PC-3 (cell line): ENCODE results near the gene TRIP11. TPM values are rescaled to one million over a fixed set of nuclear protein-coding genes. Genes with fewer than 3 reads are reported as not detected.

Source experiments
- ATAC-seq: fragments of 200-7000 bp; cut with Tn5 transposase; 2 replicates; pipeline ENCODE4 v1.9.1; 2020; ENCODE audit warnings: mild to moderate bottlenecking, moderate library complexity
- BruUV-seq: library from RNA; stranded (reverse); fragments of 400-500 nt; replicated peaks from 2 replicates; lab custom pipeline; 2021; lab: Mats Ljungman, UMichigan
- CTCF ChIA-PET: fragments of 300-600 bp; sonication (Branson Sonifier 250); formaldehyde crosslinking; loops from one replicate; lab custom pipeline; 2022; ENCODE audit warnings: antibody characterized with exemption; lab: Charles Lee
- POLR2A ChIA-PET: fragments of 300-600 bp; sonication (Branson Sonifier 250); formaldehyde crosslinking; loops from one replicate; lab custom pipeline; 2022; ENCODE audit warnings: antibody characterized with exemption; ENCODE audit not compliant: unreplicated experiment; lab: Charles Lee
- DNase-seq: peaks from one replicate; pipeline ENCODE4 v3.0.0-alpha.2; 2015
- H2AFZ ChIP-seq: fragments of 300-600 bp; sonication (generic); 2 replicates; pipeline ENCODE4 v1.6.0; 2016; ENCODE audit warnings: antibody characterized with exemption, low read length
- H3F3A ChIP-seq: fragments of 300-600 bp; sonication (generic); one replicate; pipeline ENCODE4 v1.6.0; 2017; ENCODE audit warnings: antibody characterized with exemption, low read length, control low read depth, mild to moderate bottlenecking; ENCODE audit not compliant: unreplicated experiment
- H3K27ac ChIP-seq: fragments of 300-600 bp; sonication (generic); 2 replicates; pipeline ENCODE4 v1.5.1; 2016; ENCODE audit warnings: mild to moderate bottlenecking, low read length
- H3K27me3 ChIP-seq: fragments of 300-600 bp; sonication (generic); 2 replicates; pipeline ENCODE4 v1.6.1; 2016; ENCODE audit warnings: low read length, mixed read lengths
- H3K36me3 ChIP-seq: fragments of 300-600 bp; sonication (generic); 2 replicates; pipeline ENCODE4 v1.6.1; 2016; ENCODE audit warnings: low read depth, mixed run types, low read length, mixed read lengths
- H3K4me1 ChIP-seq: fragments of 300-600 bp; sonication (generic); 2 replicates; pipeline ENCODE4 v1.5.1; 2016; ENCODE audit warnings: low read length; ENCODE audit not compliant: insufficient read depth
- H3K4me2 ChIP-seq: fragments of 300-600 bp; sonication (generic); 2 replicates; pipeline ENCODE4 v1.6.0; 2016; ENCODE audit warnings: low read length
- H3K4me3 ChIP-seq: fragments of 300-600 bp; sonication (generic); 2 replicates; pipeline ENCODE4 v1.5.1; 2016; ENCODE audit warnings: mild to moderate bottlenecking, low read length, mixed read lengths
- H3K79me2 ChIP-seq: fragments of 300-600 bp; sonication (generic); 2 replicates; pipeline ENCODE4 v1.6.1; 2017; ENCODE audit warnings: low read length, mixed read lengths
- H3K9ac ChIP-seq: fragments of 300-600 bp; sonication (generic); 2 replicates; pipeline ENCODE4 v1.6.0; 2016; ENCODE audit warnings: mild to moderate bottlenecking, low read length
- H3K9me2 ChIP-seq: fragments of 300-600 bp; sonication (generic); replicated peaks from 2 replicates; pipeline ENCODE4 v1.6.1; 2016; ENCODE audit warnings: mixed run types, low read length, mixed read lengths
- H3K9me3 ChIP-seq: fragments of 300-600 bp; sonication (generic); 2 replicates; pipeline ENCODE4 v1.6.1; 2016; ENCODE audit warnings: low read length, mixed read lengths
- H4K20me1 ChIP-seq: fragments of 300-600 bp; sonication (generic); 2 replicates; pipeline ENCODE4 v1.6.1; 2016; ENCODE audit warnings: low read length, mixed read lengths
- EZH2 ChIP-seq: fragments of 300-600 bp; sonication (generic); IDR thresholded peaks from one replicate; pipeline ENCODE4 v1.6.1; 2017; ENCODE audit warnings: antibody characterized with exemption, mild to moderate bottlenecking, low read length; ENCODE audit not compliant: unreplicated experiment
- EZH2phosphoT487 ChIP-seq: fragments of 300-600 bp; sonication (generic); IDR thresholded peaks from 2 replicates; pipeline ENCODE4 v1.6.1; 2018; ENCODE audit warnings: mild to moderate bottlenecking, antibody characterized with exemption, low read length, borderline replicate concordance
- intact Hi-C: fragments of 100-400 bp; cut with micrococcal nuclease; formaldehyde crosslinking; loops from 2 replicates; pipeline ENCODE4 v1.9.0; 2023
- total RNA-seq: library from RNA; depleted of rRNA; stranded (reverse); fragments of >200 nt; gene quantifications from 2 replicates; pipeline ENCODE4 v1.2.3, GENCODE V29; 2014
- TF ChIP-seq, protein P1 (sequence below): fragments of 300-600 bp; sonication (generic); conservative IDR thresholded peaks from 2 replicates; pipeline ENCODE4 v1.5.1; 2017; ENCODE audit warnings: antibody characterized with exemption, low read depth, mild to moderate bottlenecking, low read length

The TRIP11 gene
- total RNA-seq, 1 experiment from 2014 or later, result 14.3 TPM

DNA sequence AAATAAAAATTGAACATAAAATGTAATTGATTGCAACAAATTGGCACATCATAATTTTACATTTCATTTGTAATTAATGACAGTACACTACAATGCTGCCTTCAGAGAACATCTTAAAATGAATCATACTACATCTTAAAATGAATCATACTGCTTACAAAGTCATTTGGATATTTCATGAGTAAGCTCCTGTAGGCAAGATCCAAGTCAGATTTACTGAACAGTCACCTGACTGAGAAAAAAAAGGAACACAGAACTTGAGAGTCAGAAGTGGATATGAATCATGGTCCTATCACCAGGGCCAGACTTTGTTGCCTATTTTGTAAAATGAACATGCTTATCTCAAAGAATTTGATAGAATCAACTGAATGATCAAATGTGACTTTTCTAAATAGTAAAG is 59.7 kb downstream of the TRIP11 start:
- Histone ChIP-seq H3K36me3 (peaks cover 8% of the 10 kb centered on the region; the same call in 1 of the 2 replicates), H3K27me3 (no peaks in the 10 kb centered on the region), H3K9me2 (no peaks in the 10 kb centered on the region), H3K9ac (no peak overlapping the region), H3K9me3 (no peaks in the 10 kb centered on the region), H4K20me1 (peaks cover 3% of the 10 kb centered on the region; the same call in 1 of the 2 replicates), H3K27ac (peak overlapping the region; percentile 50), H3K4me1 (peaks cover 20% of the 10 kb centered on the region), H2AFZ (no peak overlapping the region), H3K79me2 (0 out of 2 replicates have a peak, but pooled peaks cover 4% of the 10 kb centered on the region), H3K4me2 (peak overlapping the region; percentile 35), H3K4me3 (no peak overlapping the region), H3F3A (peaks cover 12% of the 10 kb centered on the region)
- intact Hi-C loops, result loop anchor here (2.0 kb wide), 1 partner anchor 59 kb away; no protein-coding TSS in a partner anchor
- DNase-seq (peak; percentile 90), ATAC-seq (peak; percentile 95)
- ChIA-PET POLR2A (no interaction called here), CTCF (interaction anchor here (0.6 to 1.0 kb wide), 3 partner anchors 17 to 527 kb away, joined by 3 to 6 read pairs (median 5); no protein-coding TSS in a partner anchor)
- TF ChIP-seq EZH2phosphoT487, result no peak
- no peak for TF ChIP-seq EZH2
- TF ChIP-seq, protein P1, sequence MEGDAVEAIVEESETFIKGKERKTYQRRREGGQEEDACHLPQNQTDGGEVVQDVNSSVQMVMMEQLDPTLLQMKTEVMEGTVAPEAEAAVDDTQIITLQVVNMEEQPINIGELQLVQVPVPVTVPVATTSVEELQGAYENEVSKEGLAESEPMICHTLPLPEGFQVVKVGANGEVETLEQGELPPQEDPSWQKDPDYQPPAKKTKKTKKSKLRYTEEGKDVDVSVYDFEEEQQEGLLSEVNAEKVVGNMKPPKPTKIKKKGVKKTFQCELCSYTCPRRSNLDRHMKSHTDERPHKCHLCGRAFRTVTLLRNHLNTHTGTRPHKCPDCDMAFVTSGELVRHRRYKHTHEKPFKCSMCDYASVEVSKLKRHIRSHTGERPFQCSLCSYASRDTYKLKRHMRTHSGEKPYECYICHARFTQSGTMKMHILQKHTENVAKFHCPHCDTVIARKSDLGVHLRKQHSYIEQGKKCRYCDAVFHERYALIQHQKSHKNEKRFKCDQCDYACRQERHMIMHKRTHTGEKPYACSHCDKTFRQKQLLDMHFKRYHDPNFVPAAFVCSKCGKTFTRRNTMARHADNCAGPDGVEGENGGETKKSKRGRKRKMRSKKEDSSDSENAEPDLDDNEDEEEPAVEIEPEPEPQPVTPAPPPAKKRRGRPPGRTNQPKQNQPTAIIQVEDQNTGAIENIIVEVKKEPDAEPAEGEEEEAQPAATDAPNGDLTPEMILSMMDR, result no peak
- BruUV-seq, result no TSS peak

DNA sequence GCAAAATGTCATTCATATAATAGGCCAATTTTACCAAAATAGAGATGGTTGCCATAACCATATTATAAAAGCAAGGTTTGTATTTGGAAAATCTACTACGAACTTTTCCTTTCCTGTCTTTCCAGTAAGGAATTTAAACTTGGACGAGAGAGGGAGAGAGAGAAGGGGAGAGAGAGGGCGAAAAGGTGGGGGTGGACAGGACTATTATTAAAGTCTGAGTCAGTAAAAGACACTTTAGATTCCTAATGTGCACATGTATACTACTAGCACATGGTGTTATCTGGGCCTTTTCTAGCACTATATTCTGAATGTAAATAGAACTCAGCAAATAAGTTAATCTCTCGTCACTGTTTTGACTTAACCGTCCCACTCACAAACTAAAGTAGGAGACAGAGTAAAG is 62.0 kb downstream of the TRIP11 start:
- H2AFZ ChIP-seq, result no peak overlapping the region
- ATAC-seq (no peak), DNase-seq (no peak)
- H3K9me2 ChIP-seq, result no peaks in the 10 kb centered on the region
- CTCF ChIA-PET, result no interaction called here
- H3F3A ChIP-seq, result peaks cover 12% of the 10 kb centered on the region
- no peak overlapping the region for H3K4me2 ChIP-seq
- H3K4me1 ChIP-seq, result peaks cover 13% of the 10 kb centered on the region
- H4K20me1 ChIP-seq, result peaks cover 3% of the 10 kb centered on the region; the same call in 1 of the 2 replicates
- no peaks in the 10 kb centered on the region for H3K27me3 ChIP-seq
- no peak overlapping the region for H3K9ac ChIP-seq
- H3K9me3 ChIP-seq, result no peaks in the 10 kb centered on the region
- intact Hi-C loops, result no loop called here
- POLR2A ChIA-PET, result no interaction called here
- H3K79me2 ChIP-seq, result 0 out of 2 replicates have a peak, but pooled peaks cover 4% of the 10 kb centered on the region
- TF ChIP-seq EZH2 (no peak), EZH2phosphoT487 (no peak)
- TF ChIP-seq, protein P1, result no peak
- no peak overlapping the region for H3K4me3 ChIP-seq
- H3K36me3 ChIP-seq, result peaks cover 3% of the 10 kb centered on the region; the same call in 1 of the 2 replicates
- no peak overlapping the region for H3K27ac ChIP-seq
- no TSS peak for BruUV-seq

DNA sequence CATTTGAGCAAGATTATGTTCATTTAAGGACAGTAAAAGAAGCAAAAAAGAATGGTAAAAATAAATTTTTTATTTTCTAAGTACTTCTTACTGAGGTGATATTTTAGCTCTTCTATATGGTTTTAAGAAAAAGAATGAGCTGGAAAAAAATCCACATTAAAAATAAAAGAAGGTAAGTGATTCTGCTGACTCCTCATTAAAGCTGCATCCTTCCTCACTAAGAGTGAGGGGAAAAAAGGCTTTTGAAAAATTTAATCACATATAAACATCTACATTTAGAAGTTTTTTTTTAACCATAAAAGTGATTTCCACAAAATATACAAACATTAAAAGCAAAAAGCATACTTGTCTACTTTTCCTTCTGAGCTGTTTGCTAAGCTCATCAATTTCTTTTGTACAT is 64.1 kb downstream of the TRIP11 start:
- Histone ChIP-seq H4K20me1 (peaks cover 3% of the 10 kb centered on the region; the same call in 1 of the 2 replicates), H3K4me3 (no peak overlapping the region), H3K9me2 (no peaks in the 10 kb centered on the region), H3K9ac (no peak overlapping the region), H3K9me3 (no peaks in the 10 kb centered on the region), H3K27me3 (no peaks in the 10 kb centered on the region), H3K4me1 (peaks cover 13% of the 10 kb centered on the region), H2AFZ (no peak overlapping the region), H3K4me2 (no peak overlapping the region), H3K79me2 (0 out of 2 replicates have a peak, but pooled peaks cover 4% of the 10 kb centered on the region), H3K27ac (no peak overlapping the region), H3K36me3 (peaks cover 3% of the 10 kb centered on the region; the same call in 1 of the 2 replicates), H3F3A (peaks cover 12% of the 10 kb centered on the region)
- ChIA-PET POLR2A (interaction anchor here (0.6 kb wide), 1 partner anchor 11 kb away, joined by 4 read pairs; no protein-coding TSS in a partner anchor), CTCF (no interaction called here)
- no peak for DNase-seq
- intact Hi-C loops, result no loop called here
- TF ChIP-seq, protein P1, result no peak
- no peak for TF ChIP-seq EZH2phosphoT487
- no peak for TF ChIP-seq EZH2
- ATAC-seq, result no peak
- no TSS peak for BruUV-seq
